Large intestine (tissue), 3 donors: ENCODE data around the gene SPATA33. TPM values are rescaled to one million over a fixed set of nuclear protein-coding genes. Genes with fewer than 3 reads are reported as not detected.
"Not testable (repeated sequence)": the region's sequence is repeated elsewhere in the genome, so short reads cannot be mapped to it uniquely, and the experiment has no call there.

Source experiments
- DNase-seq, 2 donors: peaks; one replicate each; pipeline versions ENCODE4 v3.0.0 to v3.0.0-alpha.2; 2013
- H3K27ac ChIP-seq: one replicate; pipeline ENCODE4 v1.5.1; 2013; ENCODE audit warnings: low read length
- H3K27me3 ChIP-seq: 2 replicates; pipeline ENCODE4 v1.6.1; 2013; ENCODE audit warnings: low read length; ENCODE audit not compliant: control insufficient read depth, insufficient read depth
- H3K36me3 ChIP-seq: 2 replicates; pipeline ENCODE4 v1.6.1; 2013; ENCODE audit warnings: low read length; ENCODE audit not compliant: control insufficient read depth, insufficient read depth
- H3K4me1 ChIP-seq: one replicate; pipeline ENCODE4 v1.6.1; 2013; ENCODE audit warnings: low read length; ENCODE audit not compliant: control insufficient read depth, insufficient read depth
- H3K4me3 ChIP-seq: one replicate; pipeline ENCODE4 v1.5.1; 2013; ENCODE audit warnings: low read length
- H3K9me3 ChIP-seq: one replicate; pipeline ENCODE4 v1.6.1; 2013; ENCODE audit warnings: mild to moderate bottlenecking, low read depth, low read length, moderate library complexity; ENCODE audit not compliant: control insufficient read depth
- WGBS: methylation state at CpG from one replicate; pipeline ENCODE4 v1.1.5; 2013; ENCODE audit warnings: low lambda C conversion rate; ENCODE audit not compliant: insufficient coverage; 5-methylcytosine and 5-hydroxymethylcytosine counted together
- polyA plus RNA-seq: library from polyadenylated mRNA; unstranded; fragments of 120-200 nt; gene quantifications from one replicate; pipeline ENCODE4 v1.2.1, GENCODE V29; 2013

The SPATA33 gene
- polyA plus RNA-seq, 1 donor: 11.0 TPM

DNA sequence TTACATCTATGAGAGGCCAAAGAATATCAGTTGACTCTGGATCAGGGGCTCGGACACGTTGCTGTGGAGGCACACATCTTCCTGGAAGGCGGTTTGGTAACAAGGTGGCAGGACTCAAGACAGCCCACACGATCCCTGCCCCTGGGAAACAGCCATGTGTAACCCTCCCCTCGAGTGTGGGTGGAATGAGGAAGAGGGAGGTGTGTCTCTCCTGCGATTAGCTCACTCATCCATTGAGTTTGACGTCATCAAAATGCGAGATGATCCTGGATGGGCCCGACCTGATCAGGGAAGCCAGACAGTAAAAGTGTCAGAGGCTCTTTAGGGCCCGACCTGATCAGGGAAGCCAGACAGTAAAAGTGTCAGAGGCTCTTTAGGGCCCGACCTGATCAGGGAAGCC lies 6.6 kb downstream of the SPATA33 start:
- peaks cover 37% of the 10 kb centered on the region for H3K36me3 ChIP-seq
- H3K27me3 ChIP-seq: not testable (repeated sequence)
- no CpG with 5 or more reads among the region's 11 CpGs for WGBS

DNA sequence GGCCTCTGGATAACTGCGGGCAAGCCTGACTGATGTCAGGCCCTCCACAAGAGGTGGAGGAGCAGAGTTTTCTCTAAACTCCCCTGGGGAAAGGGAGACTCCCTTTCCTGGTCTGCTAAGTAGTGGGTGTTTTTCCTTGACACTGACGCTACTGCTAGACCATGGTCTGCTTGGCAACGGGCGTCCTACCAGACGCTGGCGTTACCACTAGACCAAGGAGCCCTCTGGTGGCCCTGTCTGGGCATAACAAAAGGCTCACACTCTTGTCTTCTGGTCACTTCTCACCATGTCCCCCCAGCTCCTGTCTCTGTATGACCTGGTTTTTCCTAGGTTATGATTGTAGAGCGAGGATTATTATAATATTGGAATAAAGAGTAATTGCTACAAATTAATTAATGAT lies 9.4 kb downstream of the SPATA33 start:
- Histone ChIP-seq H3K9me3 (peaks cover 11% of the 10 kb centered on the region), H3K4me1 (peaks cover 19% of the 10 kb centered on the region), H3K36me3 (peaks cover 21% of the 10 kb centered on the region)
- H3K4me3 ChIP-seq, H3K27ac ChIP-seq, H3K27me3 ChIP-seq, DNase-seq: not testable (repeated sequence)
- WGBS: no CpG with 5 or more reads among the region's 7 CpGs

More for the DNA sequence above, 6.6 kb downstream of the SPATA33 start:
- not testable (repeated sequence) for H3K4me3 ChIP-seq, DNase-seq, H3K4me1 ChIP-seq, H3K27ac ChIP-seq
- H3K9me3 ChIP-seq: peaks cover 11% of the 10 kb centered on the region

DNA sequence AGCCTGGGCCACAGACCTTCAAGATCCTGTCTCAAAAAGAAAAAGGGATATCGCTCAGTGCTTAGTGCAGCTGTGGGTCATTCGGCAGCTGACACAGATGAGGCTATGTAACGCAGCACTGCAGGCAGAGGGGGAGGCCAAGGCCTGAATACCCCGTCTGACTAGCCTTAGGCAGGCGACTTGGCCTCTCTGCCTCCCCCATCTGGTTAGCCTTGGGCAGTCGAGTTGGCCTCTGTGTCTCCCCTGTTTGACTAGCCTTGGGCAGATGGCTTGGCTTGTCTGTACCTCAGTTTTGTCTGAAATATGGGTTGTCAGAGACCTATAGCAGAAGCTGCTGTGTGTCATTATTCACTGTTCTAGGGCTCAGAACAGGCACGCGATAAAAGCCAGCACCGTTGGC lies 10.0 kb downstream of the SPATA33 start:
- no peak overlapping the region for H3K4me3 ChIP-seq
- H3K4me1 ChIP-seq: peaks cover 19% of the 10 kb centered on the region
- peaks cover 11% of the 10 kb centered on the region for H3K9me3 ChIP-seq
- H3K36me3 ChIP-seq: peaks cover 16% of the 10 kb centered on the region
- H3K27me3 ChIP-seq: no peaks in the 10 kb centered on the region
- no peak for DNase-seq
- no peak overlapping the region for H3K27ac ChIP-seq
- WGBS: no CpG with 5 or more reads among the region's 9 CpGs

GRCh38 chr16:89668790-89669158 lies 11.1 kb downstream of the SPATA33 start:
- Histone ChIP-seq H3K4me3 (no peak overlapping the region), H3K9me3 (peaks cover 11% of the 10 kb centered on the region), H3K27me3 (no peaks in the 10 kb centered on the region), H3K4me1 (peaks cover 19% of the 10 kb centered on the region), H3K36me3 (peaks cover 6% of the 10 kb centered on the region), H3K27ac (no peak overlapping the region)
- WGBS: no CpG with 5 or more reads among the region's 5 CpGs
- DNase-seq: peak in 1 of 2 donors; percentile 60

- WGBS: no CpG with 5 or more reads among the region's 13 CpGs
- no peaks in the 10 kb centered on the region for H3K27me3 ChIP-seq
These were observed 12.1 kb downstream of the SPATA33 start for GRCh38 chr16:89669755-89670154.

DNA sequence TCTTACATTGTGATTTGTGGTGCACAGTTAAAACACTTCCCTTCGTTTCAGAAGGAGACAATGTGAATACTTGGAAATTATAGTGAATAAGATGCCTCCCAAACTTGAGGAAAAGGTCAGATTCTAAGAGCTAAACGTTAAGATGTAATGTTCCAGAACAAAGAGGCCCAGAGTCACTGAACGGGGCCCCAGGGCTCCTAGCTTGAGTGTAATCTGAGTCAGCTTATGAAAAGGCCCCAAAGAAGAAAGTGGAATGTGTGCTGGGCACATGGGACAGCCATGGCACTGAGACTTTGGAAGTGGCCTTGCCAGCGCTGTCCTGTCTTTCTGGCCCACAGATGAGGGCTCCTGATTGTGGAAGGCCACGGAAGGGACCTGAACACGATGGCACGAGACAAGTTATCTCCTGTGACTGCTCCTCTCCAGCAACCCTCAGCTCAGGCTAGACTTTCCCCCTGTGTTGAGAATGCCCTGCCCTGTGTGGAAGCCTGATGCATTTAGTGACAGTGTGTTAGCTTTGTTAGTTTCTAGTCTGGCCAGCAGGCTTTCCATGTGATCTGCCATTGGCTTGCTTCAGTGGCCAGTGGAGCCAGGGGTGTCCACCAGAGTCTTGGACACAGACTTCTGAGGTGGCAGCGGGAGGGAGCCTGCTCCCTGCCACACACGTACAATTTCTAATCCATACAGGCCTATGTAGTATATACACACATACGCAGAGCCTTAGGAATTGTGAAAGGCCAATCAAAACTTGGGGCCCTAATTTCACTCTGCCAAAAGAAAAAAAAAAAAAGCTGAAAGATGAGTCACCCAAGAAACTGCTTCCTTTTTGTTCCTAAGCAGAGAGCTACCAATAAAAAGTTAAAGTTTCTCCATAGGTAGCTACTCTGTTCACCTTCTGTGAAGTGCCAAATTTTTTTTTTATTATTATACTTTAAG lies 13.1 kb downstream of the SPATA33 start:
- WGBS: no CpG with 5 or more reads among the region's 10 CpGs
- peaks cover 7% of the 10 kb centered on the region for H3K9me3 ChIP-seq

More at GRCh38 chr16:89669755-89670154, 12.1 kb downstream of the SPATA33 start:
- no peak overlapping the region for H3K4me3 ChIP-seq
- DNase-seq: no peak
- H3K36me3 ChIP-seq: peaks cover 4% of the 10 kb centered on the region
- H3K4me1 ChIP-seq: peaks cover 19% of the 10 kb centered on the region
- H3K9me3 ChIP-seq: peaks cover 11% of the 10 kb centered on the region
- H3K27ac ChIP-seq: no peak overlapping the region

GRCh38 chr16:89671565-89671964 lies 13.9 kb downstream of the SPATA33 start:
- not testable (repeated sequence) for H3K27ac ChIP-seq, H3K9me3 ChIP-seq, DNase-seq, H3K36me3 ChIP-seq, H3K4me3 ChIP-seq, H3K27me3 ChIP-seq
- no CpG with 5 or more reads among the region's 4 CpGs for WGBS
- H3K4me1 ChIP-seq: peaks cover 19% of the 10 kb centered on the region

More for the DNA sequence above, 13.1 kb downstream of the SPATA33 start:
- Histone ChIP-seq H3K27me3 (no peaks in the 10 kb centered on the region), H3K4me3 (no peak overlapping the region), H3K27ac (peak overlapping the region; percentile 34), H3K4me1 (peaks cover 19% of the 10 kb centered on the region), H3K36me3 (peaks cover 2% of the 10 kb centered on the region)
- DNase-seq: peak in 1 of 2 donors; percentile 41

DNA sequence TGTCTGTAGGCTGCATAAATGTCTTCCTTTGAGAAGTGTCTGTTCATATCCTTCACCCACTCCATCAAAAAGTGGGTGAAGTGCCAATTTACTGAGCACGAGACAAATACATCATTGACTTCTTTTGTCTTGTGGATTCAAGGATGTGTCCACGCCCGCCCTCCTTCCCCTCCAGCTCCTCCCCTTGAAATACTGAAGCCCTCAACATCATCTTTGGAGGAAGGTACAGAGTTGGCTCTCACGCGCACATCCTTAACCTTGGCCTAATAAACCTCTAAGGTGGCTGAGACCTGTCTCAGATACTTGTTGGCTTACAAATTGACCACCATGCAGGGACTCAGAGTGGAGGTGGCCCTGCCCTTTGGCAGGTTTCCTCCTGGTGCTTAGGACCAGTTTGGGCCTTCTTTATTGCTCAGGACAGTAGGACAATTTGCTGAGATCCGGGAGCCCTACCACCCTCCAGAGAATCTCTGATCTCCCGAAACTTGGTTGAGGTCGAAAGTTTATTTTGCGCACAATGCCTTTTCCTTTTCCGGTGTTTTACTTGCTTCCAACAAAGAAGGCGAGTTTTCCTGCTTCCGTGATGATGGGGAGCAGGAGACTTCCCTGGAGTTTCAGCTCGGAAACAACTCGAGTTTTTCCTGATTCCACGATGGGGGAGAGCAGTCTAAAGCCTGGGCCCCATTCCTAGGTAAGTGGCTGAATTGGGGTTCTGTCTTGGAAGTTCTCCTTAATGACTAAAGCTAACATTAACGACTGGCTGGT lies 14.7 kb downstream of the SPATA33 start:
- H3K9me3 ChIP-seq: no peaks in the 10 kb centered on the region
- 100% methylated on average over 3 of the region's 16 CpGs for WGBS
- H3K36me3 ChIP-seq: peaks cover 2% of the 10 kb centered on the region
- peaks cover 19% of the 10 kb centered on the region for H3K4me1 ChIP-seq
- DNase-seq: no peak
- H3K4me3 ChIP-seq: no peak overlapping the region
- H3K27me3 ChIP-seq: no peaks in the 10 kb centered on the region
- H3K27ac ChIP-seq: no peak overlapping the region

- Histone ChIP-seq H3K27me3 (no peaks in the 10 kb centered on the region), H3K36me3 (no peaks in the 10 kb centered on the region), H3K4me3 (no peak overlapping the region), H3K9me3 (peaks cover 10% of the 10 kb centered on the region), H3K4me1 (no peaks in the 10 kb centered on the region), H3K27ac (no peak overlapping the region)
- DNase-seq: no peak
- WGBS: no CpG with 5 or more reads among the region's 2 CpGs
These were observed 20.6 kb downstream of the SPATA33 start for GRCh38 chr16:89678258-89678657.

GRCh38 chr16:89685916-89686315 lies 28.3 kb downstream of the SPATA33 start:
- Histone ChIP-seq H3K27ac (no peak overlapping the region), H3K27me3 (no peaks in the 10 kb centered on the region), H3K4me3 (no peak overlapping the region), H3K4me1 (peaks cover 11% of the 10 kb centered on the region), H3K36me3 (peaks cover 19% of the 10 kb centered on the region), H3K9me3 (peaks cover 4% of the 10 kb centered on the region)
- WGBS: no CpG with 5 or more reads among the region's 1 CpG
- DNase-seq: no peak
